GM18951 (cell line): ENCODE measurements around the gene CBX4.

Experiments used
- POLR2A ChIP-seq: IDR thresholded peaks from 4 replicates; pipeline ENCODE4 v1.6.1; 2011; ENCODE audit warnings: mild to moderate bottlenecking; ENCODE audit not compliant: insufficient read length, insufficient read depth; ENCODE audit errors: extremely low read depth
- in situ Hi-C: fragments of 300-500 bp; cut with MboI; formaldehyde crosslinking; loops from one replicate; pipeline ENCODE4 v1.12.0; 2022; ENCODE audit warnings: low sequenced_read_pairs, mixed read lengths, inconsistent platforms; ENCODE audit not compliant: unreplicated experiment

CBX4 gene

GRCh38 chr17:79797492-79798298 is 41.5 kb downstream of the CBX4 start:
- TF ChIP-seq POLR2A, result no peak
- in situ Hi-C loops, result loop anchor here (25.0 kb wide), 1 partner anchor 165 kb away; no protein-coding TSS in a partner anchor

- in situ Hi-C loops, result loop anchor here (25.0 kb wide), 1 partner anchor 165 kb away; no protein-coding TSS in a partner anchor
- peak; percentile 63 for TF ChIP-seq POLR2A
Observed at GRCh38 chr17:79796763-79797491, 42.3 kb downstream of the CBX4 start, which contains the start of gene CBX8. Gene CBX8 (minus strand): TSS chr17:79797077. CDS start chr17:79796998, 79 bp downstream.

GRCh38 chr17:79796444-79796762 is 42.8 kb downstream of the CBX4 start:
- in situ Hi-C loops, result loop anchor here (25.0 kb wide), 1 partner anchor 166 kb away; no protein-coding TSS in a partner anchor

GRCh38 chr17:79795795-79796443 is 43.3 kb downstream of the CBX4 start:
- in situ Hi-C loops, result loop anchor here (25.0 kb wide), 1 partner anchor 166 kb away; no protein-coding TSS in a partner anchor
- TF ChIP-seq POLR2A, result no peak

More at GRCh38 chr17:79796444-79796762, 42.8 kb downstream of the CBX4 start:
- TF ChIP-seq POLR2A, result no peak

GRCh38 chr17:79794659-79795511 is 44.4 kb downstream of the CBX4 start:
- in situ Hi-C loops, result loop anchor here (25.0 kb wide), 1 partner anchor 167 kb away; no protein-coding TSS in a partner anchor
- TF ChIP-seq POLR2A, result no peak

- in situ Hi-C loops, result loop anchor here (25.0 kb wide), 1 partner anchor 168 kb away; no protein-coding TSS in a partner anchor
- no peak for TF ChIP-seq POLR2A
Observed at GRCh38 chr17:79793924-79794304, 45.3 kb downstream of the CBX4 start.

- in situ Hi-C loops, result loop anchor here (25.0 kb wide), 1 partner anchor 169 kb away; no protein-coding TSS in a partner anchor
- TF ChIP-seq POLR2A, result no peak
Observed at GRCh38 chr17:79792984-79793923, 46.0 kb downstream of the CBX4 start.

GRCh38 chr17:79792341-79792871 is 46.8 kb downstream of the CBX4 start:
- TF ChIP-seq POLR2A, result no peak
- in situ Hi-C loops, result loop anchor here (25.0 kb wide), 1 partner anchor 170 kb away; no protein-coding TSS in a partner anchor

GRCh38 chr17:79791735-79792161 is 47.5 kb downstream of the CBX4 start:
- no peak for TF ChIP-seq POLR2A
- in situ Hi-C loops, result loop anchor here (25.0 kb wide), 1 partner anchor 171 kb away; no protein-coding TSS in a partner anchor

- no peak for TF ChIP-seq POLR2A
- in situ Hi-C loops, result loop anchor here (25.0 kb wide), 1 partner anchor 171 kb away; no protein-coding TSS in a partner anchor
Observed at GRCh38 chr17:79790805-79791734, 48.2 kb downstream of the CBX4 start.
